ENCODE data around the gene PAK5.

Gene PAK5

GRCh38 chr20:9499126-9499899, 339.6 kb downstream of the PAK5 start:
- DNase-seq (ENCODE audit: insufficient read length) (no peak), FAIRE-seq (no peak)
- TF ChIP-seq POLR2AphosphoS5 (IDR thresholded peaks at IDR 0.05; ENCODE audit: low read depth, low read length) = no peak
- TF ChIP-seq TAF1 (IDR thresholded peaks at IDR 0.05; ENCODE audit: borderline replicate concordance, low read depth, low read length) = no peak
- TF ChIP-seq POLR2A (IDR thresholded peaks at IDR 0.05; ENCODE audit: low read depth, low read length) = no peak

GRCh38 chr20:9498322-9498721, 340.6 kb downstream of the PAK5 start:
- DNase-seq (ENCODE audit: insufficient read length) (no peak), FAIRE-seq (no peak)
- no peak for TF ChIP-seq POLR2A (IDR thresholded peaks at IDR 0.05; ENCODE audit: low read depth, low read length)
- TF ChIP-seq POLR2AphosphoS5 (IDR thresholded peaks at IDR 0.05; ENCODE audit: low read depth, low read length) = no peak
- TF ChIP-seq TAF1 (IDR thresholded peaks at IDR 0.05; ENCODE audit: borderline replicate concordance, low read depth, low read length) = no peak

GRCh38 chr20:9496155-9496554, 342.7 kb downstream of the PAK5 start:
- FAIRE-seq (no peak), DNase-seq (ENCODE audit: insufficient read length) (no peak)
- TF ChIP-seq TAF1 (IDR thresholded peaks at IDR 0.05; ENCODE audit: borderline replicate concordance, low read depth, low read length) (no peak), POLR2A (IDR thresholded peaks at IDR 0.05; ENCODE audit: low read depth, low read length) (no peak), POLR2AphosphoS5 (IDR thresholded peaks at IDR 0.05; ENCODE audit: low read depth, low read length) (no peak)

GRCh38 chr20:9495701-9496100, 343.2 kb downstream of the PAK5 start:
- FAIRE-seq (no peak), DNase-seq (ENCODE audit: insufficient read length) (no peak)

GRCh38 chr20:9493803-9494202, 345.1 kb downstream of the PAK5 start:
- DNase-seq (ENCODE audit: insufficient read length) (no peak), FAIRE-seq (no peak)
- TF ChIP-seq POLR2A (IDR thresholded peaks at IDR 0.05; ENCODE audit: low read depth, low read length) (no peak), TAF1 (IDR thresholded peaks at IDR 0.05; ENCODE audit: borderline replicate concordance, low read depth, low read length) (no peak), POLR2AphosphoS5 (IDR thresholded peaks at IDR 0.05; ENCODE audit: low read depth, low read length) (no peak)

More at GRCh38 chr20:9495701-9496100, 343.2 kb downstream of the PAK5 start:
- TF ChIP-seq POLR2AphosphoS5 (IDR thresholded peaks at IDR 0.05; ENCODE audit: low read depth, low read length) (no peak), TAF1 (IDR thresholded peaks at IDR 0.05; ENCODE audit: borderline replicate concordance, low read depth, low read length) (no peak), POLR2A (IDR thresholded peaks at IDR 0.05; ENCODE audit: low read depth, low read length) (no peak)

GRCh38 chr20:9492067-9492466, 346.8 kb downstream of the PAK5 start:
- DNase-seq (ENCODE audit: insufficient read length) (no peak), FAIRE-seq (no peak)
- TF ChIP-seq TAF1 (IDR thresholded peaks at IDR 0.05; ENCODE audit: borderline replicate concordance, low read depth, low read length) = no peak
- TF ChIP-seq POLR2AphosphoS5 (IDR thresholded peaks at IDR 0.05; ENCODE audit: low read depth, low read length) = no peak
- TF ChIP-seq POLR2A (IDR thresholded peaks at IDR 0.05; ENCODE audit: low read depth, low read length) = no peak

GRCh38 chr20:9491324-9491723, 347.6 kb downstream of the PAK5 start:
- FAIRE-seq (no peak), DNase-seq (ENCODE audit: insufficient read length) (no peak)
- TF ChIP-seq POLR2A (IDR thresholded peaks at IDR 0.05; ENCODE audit: low read depth, low read length) (no peak), TAF1 (IDR thresholded peaks at IDR 0.05; ENCODE audit: borderline replicate concordance, low read depth, low read length) (no peak), POLR2AphosphoS5 (IDR thresholded peaks at IDR 0.05; ENCODE audit: low read depth, low read length) (no peak)

GRCh38 chr20:9490631-9491030, 348.2 kb downstream of the PAK5 start:
- FAIRE-seq (no peak), DNase-seq (ENCODE audit: insufficient read length) (no peak)
- TF ChIP-seq POLR2AphosphoS5 (IDR thresholded peaks at IDR 0.05; ENCODE audit: low read depth, low read length) (no peak), POLR2A (IDR thresholded peaks at IDR 0.05; ENCODE audit: low read depth, low read length) (no peak), TAF1 (IDR thresholded peaks at IDR 0.05; ENCODE audit: borderline replicate concordance, low read depth, low read length) (no peak)

GRCh38 chr20:9490161-9490560, 348.7 kb downstream of the PAK5 start:
- DNase-seq (ENCODE audit: insufficient read length) (no peak), FAIRE-seq (no peak)
- TF ChIP-seq TAF1 (IDR thresholded peaks at IDR 0.05; ENCODE audit: borderline replicate concordance, low read depth, low read length) (no peak), POLR2AphosphoS5 (IDR thresholded peaks at IDR 0.05; ENCODE audit: low read depth, low read length) (no peak), POLR2A (IDR thresholded peaks at IDR 0.05; ENCODE audit: low read depth, low read length) (no peak)

GRCh38 chr20:9488063-9488462, 350.8 kb downstream of the PAK5 start:
- FAIRE-seq (no peak), DNase-seq (ENCODE audit: insufficient read length) (no peak)
- TF ChIP-seq TAF1 (IDR thresholded peaks at IDR 0.05; ENCODE audit: borderline replicate concordance, low read depth, low read length) (no peak), POLR2AphosphoS5 (IDR thresholded peaks at IDR 0.05; ENCODE audit: low read depth, low read length) (no peak), POLR2A (IDR thresholded peaks at IDR 0.05; ENCODE audit: low read depth, low read length) (no peak)
